Measurements from ENCODE around the gene SAMSN1.
"Not testable (repeated sequence)": the region's sequence is repeated elsewhere in the genome, so short reads cannot be mapped to it uniquely, and the experiment has no call there.

Gene SAMSN1

DNA sequence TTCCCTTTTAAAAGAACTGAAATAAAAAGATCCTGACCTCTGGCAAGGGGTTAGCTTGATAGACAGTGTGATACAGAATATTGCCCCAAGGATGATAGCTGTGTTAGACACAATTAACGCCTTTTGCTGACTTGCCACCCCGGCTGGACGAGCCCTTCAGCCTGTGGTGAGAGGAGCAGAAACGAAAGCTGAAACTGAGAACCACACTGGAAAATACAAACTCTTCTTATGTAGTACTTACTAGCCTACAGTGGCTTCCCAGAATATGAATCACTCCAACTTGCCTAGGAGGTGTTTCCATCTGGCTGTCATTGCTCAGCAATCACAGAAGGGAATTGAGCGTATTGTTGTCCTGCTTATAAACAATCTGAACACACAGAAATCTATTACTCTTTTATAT is 22.9 kb downstream of the SAMSN1 start:
- TF ChIP-seq, protein P1, sequence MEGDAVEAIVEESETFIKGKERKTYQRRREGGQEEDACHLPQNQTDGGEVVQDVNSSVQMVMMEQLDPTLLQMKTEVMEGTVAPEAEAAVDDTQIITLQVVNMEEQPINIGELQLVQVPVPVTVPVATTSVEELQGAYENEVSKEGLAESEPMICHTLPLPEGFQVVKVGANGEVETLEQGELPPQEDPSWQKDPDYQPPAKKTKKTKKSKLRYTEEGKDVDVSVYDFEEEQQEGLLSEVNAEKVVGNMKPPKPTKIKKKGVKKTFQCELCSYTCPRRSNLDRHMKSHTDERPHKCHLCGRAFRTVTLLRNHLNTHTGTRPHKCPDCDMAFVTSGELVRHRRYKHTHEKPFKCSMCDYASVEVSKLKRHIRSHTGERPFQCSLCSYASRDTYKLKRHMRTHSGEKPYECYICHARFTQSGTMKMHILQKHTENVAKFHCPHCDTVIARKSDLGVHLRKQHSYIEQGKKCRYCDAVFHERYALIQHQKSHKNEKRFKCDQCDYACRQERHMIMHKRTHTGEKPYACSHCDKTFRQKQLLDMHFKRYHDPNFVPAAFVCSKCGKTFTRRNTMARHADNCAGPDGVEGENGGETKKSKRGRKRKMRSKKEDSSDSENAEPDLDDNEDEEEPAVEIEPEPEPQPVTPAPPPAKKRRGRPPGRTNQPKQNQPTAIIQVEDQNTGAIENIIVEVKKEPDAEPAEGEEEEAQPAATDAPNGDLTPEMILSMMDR (IDR thresholded peaks at IDR 0.05; ENCODE audit: borderline replicate concordance, insufficient read depth, low read depth, low read length) = no peak
- no peak overlapping the region for H3K4me3 ChIP-seq (ENCODE audit: low read depth, low read length)

DNA sequence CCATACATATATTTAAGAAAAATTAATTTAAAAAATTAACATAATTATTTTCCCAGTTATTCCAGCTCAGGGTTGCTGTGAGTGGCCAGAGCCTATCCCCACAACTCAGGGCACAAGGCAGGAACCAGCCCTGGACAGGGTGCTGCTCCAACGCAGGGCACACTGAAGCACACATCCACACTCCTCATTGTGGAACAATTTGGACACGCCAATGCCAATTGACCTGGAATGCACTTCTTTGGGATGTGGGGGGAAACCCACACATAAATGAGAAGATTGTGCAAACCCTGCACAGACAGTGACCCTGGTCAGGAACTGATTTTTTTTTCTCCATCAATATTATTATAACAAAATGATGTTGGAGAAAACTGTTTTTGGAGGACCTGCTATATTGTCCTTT is 23.4 kb downstream of the SAMSN1 start:
- H3K4me3 ChIP-seq (ENCODE audit: low read depth, low read length) = no peak overlapping the region
- TF ChIP-seq, protein P1 (IDR thresholded peaks at IDR 0.05; ENCODE audit: borderline replicate concordance, insufficient read depth, low read depth, low read length) = no peak

DNA sequence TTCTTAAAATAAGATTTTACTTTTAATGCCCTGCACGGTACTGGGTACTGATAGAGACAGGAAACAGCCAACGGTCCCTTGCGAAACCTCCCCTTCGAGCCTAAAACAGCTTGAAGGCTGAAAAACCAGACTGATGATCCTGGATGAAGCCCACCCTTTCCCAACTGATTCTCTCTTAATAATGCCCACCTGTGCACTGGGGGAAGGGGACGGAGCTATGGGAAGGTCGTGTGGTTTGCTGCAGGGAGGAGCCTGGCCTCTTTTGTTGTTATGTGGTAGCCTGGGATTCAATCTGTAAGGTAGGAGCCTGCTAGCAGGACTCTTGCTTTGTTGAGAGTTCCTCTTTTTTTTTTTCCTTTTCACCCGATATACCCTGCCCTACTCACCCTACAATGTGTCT is 25.6 kb downstream of the SAMSN1 start:
- no peak overlapping the region for H3K4me3 ChIP-seq (ENCODE audit: low read depth, low read length)
- TF ChIP-seq, protein P1 (IDR thresholded peaks at IDR 0.05; ENCODE audit: borderline replicate concordance, insufficient read depth, low read depth, low read length) = no peak

DNA sequence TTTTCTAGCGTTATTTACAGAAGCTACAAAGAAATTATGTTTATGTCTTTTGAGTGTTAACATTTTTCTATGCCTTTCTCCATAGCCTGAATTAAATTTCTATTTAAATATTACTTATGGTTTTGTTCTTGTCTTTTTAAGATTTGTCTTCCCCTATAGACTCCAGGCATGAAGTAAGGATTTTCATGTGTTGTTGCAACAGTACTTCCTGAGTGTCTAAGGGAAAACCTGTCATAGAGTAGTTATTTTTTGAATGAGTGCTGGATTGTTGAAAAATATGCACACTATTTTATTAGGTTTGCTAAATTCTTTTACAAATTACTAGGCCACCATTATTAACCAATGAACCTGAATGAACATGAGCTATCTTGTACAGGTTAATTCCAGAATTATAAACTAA is 27.1 kb downstream of the SAMSN1 start:
- no peak overlapping the region for H3K4me3 ChIP-seq (ENCODE audit: low read depth, low read length)
- TF ChIP-seq, protein P1 (IDR thresholded peaks at IDR 0.05; ENCODE audit: borderline replicate concordance, insufficient read depth, low read depth, low read length) = no peak

DNA sequence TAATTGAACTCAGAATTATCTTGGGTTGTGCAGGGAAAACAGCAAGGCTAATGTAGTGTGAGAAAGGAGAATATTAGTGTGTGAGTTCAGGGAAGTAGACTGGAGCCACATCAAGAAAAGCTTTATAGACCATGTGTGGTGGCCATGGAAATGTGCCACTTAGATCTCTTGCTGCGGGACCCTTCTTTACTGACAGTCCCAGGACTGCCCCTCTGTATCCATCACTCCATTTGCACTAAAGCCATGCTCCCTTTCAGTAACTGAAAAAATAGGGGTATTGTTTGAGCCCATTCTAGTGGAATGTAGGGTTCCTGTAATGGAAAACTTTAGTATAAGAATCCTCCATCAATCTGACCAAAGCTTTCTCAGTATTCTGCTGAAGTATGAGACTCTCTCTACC is 32.3 kb downstream of the SAMSN1 start:
- no peak overlapping the region for H3K4me3 ChIP-seq (ENCODE audit: low read depth, low read length)
- TF ChIP-seq, protein P1 (IDR thresholded peaks at IDR 0.05; ENCODE audit: borderline replicate concordance, insufficient read depth, low read depth, low read length) = no peak

DNA sequence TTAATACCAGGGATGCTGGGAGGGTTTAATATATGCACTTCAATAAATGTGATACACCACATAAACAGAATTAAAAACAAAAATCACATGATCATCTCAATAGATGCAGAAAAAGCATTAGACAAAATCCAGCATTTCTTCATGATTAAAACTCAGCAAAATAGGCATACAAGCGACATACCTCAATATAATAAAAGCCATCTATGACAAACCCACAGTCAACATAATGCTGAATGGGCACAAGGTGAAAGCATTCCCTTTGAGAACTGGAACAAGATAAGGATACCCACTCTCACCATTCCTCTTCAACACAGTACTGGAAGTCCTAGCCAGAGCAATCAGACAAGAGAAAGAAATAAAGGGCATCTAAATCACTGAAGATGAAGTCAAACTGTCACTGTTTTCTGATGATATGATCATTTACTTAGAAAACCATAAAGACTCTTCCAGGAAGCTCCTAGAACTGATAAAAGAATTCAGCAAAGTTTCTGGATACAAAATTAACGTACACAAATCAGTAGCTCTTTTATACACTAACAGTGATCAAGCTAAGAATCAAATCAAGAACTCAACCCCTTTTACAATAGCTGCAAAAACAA is 39.2 kb downstream of the SAMSN1 start:
- H3K4me3 ChIP-seq (ENCODE audit: low read depth, low read length) = not testable (repeated sequence)

DNA sequence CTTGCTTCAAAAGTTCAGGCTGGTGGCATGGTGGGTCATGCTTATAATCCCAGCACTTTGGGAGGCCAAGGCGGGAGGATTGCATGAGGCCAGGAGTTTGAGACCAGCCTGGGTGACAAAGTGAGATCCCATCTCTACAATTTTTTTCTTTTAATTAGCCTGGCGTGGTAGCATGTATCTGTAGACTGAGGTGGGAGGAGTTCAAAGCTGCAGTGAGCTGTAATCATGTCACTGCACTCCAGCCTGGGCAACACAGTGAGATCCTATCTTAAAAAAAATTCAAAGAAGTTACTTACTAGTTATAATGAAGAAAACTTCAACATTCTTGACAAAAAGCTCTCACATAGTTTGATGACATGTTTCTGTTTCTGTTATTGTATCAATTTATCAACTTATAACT is 45.2 kb downstream of the SAMSN1 start:
- H3K4me3 ChIP-seq (ENCODE audit: low read depth, low read length) = no peak overlapping the region
- TF ChIP-seq, protein P1 (IDR thresholded peaks at IDR 0.05; ENCODE audit: borderline replicate concordance, insufficient read depth, low read depth, low read length) = no peak

DNA sequence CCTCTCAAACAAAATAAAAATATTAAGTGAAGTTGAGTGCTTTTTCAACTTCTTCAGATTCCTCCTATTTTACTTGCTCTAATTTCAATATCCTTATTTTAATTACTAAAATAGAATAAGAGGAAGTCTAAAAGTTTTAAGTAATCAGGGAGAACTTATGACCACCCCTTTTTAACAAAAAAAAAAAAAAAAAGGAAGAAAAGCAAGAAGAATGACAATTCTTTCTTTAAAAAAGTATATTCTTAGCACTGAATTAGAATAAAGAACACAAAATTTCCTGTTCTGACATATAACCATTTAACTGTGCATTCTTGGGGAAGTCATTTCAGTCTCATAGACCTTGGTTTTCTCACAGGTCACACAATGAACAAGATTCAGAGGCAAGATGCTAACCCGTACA is 46.8 kb downstream of the SAMSN1 start:
- TF ChIP-seq, protein P1 (IDR thresholded peaks at IDR 0.05; ENCODE audit: borderline replicate concordance, insufficient read depth, low read depth, low read length) = no peak

More for the DNA sequence above, 46.8 kb downstream of the SAMSN1 start:
- no peak overlapping the region for H3K4me3 ChIP-seq (ENCODE audit: low read depth, low read length)

All from GM12875 (cell line).